Measurements from ENCODE around the gene RGS16.

Gene RGS16

GRCh38 chr1:182629080-182629479 is 24.9 kb upstream of the RGS16 start:
- no peak for DNase-seq

GRCh38 chr1:182628657-182629056 is 24.5 kb upstream of the RGS16 start:
- DNase-seq = no peak

- no peak for DNase-seq
Measured at GRCh38 chr1:182627622-182628021, 23.4 kb upstream of the RGS16 start.

GRCh38 chr1:182626527-182626926 is 22.3 kb upstream of the RGS16 start:
- DNase-seq = no peak

- DNase-seq = no peak
Measured at GRCh38 chr1:182625719-182626504, 21.7 kb upstream of the RGS16 start.

GRCh38 chr1:182625024-182625423 is 20.8 kb upstream of the RGS16 start:
- DNase-seq = no peak

GRCh38 chr1:182624577-182624976 is 20.4 kb upstream of the RGS16 start:
- DNase-seq = no peak

- DNase-seq = no peak
Measured at GRCh38 chr1:182622901-182623528, 18.8 kb upstream of the RGS16 start.

- DNase-seq = no peak
Measured at GRCh38 chr1:182621906-182622305, 17.7 kb upstream of the RGS16 start.

- DNase-seq = no peak
Measured at GRCh38 chr1:182620924-182621585, 16.9 kb upstream of the RGS16 start.

- DNase-seq = no peak
Measured at GRCh38 chr1:182617734-182618351, 13.7 kb upstream of the RGS16 start.

- DNase-seq = no peak
Measured at GRCh38 chr1:182617014-182617429, 12.8 kb upstream of the RGS16 start.

GRCh38 chr1:182616130-182617013 is 12.2 kb upstream of the RGS16 start:
- peak; percentile 91 to 93 for DNase-seq

GRCh38 chr1:182615468-182616129 is 11.4 kb upstream of the RGS16 start:
- peak in 1 of 2 donors; percentile 45 for DNase-seq

- peak; percentile 53 to 60 for DNase-seq
Measured at GRCh38 chr1:182614796-182615454, 10.7 kb upstream of the RGS16 start.

- DNase-seq = no peak
Measured at GRCh38 chr1:182611787-182612186, 7.6 kb upstream of the RGS16 start.

GRCh38 chr1:182611326-182611725 is 7.1 kb upstream of the RGS16 start:
- DNase-seq = no peak

GRCh38 chr1:182610606-182611194 is 6.5 kb upstream of the RGS16 start:
- DNase-seq = no peak

- no peak for DNase-seq
Measured at GRCh38 chr1:182608845-182609610, 4.8 kb upstream of the RGS16 start.

GRCh38 chr1:182608236-182608635 is 4.0 kb upstream of the RGS16 start:
- DNase-seq = no peak
